GM19238 (cell line): ENCODE measurements around the gene JADE2.

ENCODE experiments used
- DNase-seq: peaks from one replicate; pipeline ENCODE4 v3.0.0; 2011; ENCODE audit warnings: low spot score; ENCODE audit not compliant: insufficient read length

JADE2 gene

GRCh38 chr5:134568761-134569695 is 43.6 kb downstream of the JADE2 start:
- DNase-seq, result no peak

DNA sequence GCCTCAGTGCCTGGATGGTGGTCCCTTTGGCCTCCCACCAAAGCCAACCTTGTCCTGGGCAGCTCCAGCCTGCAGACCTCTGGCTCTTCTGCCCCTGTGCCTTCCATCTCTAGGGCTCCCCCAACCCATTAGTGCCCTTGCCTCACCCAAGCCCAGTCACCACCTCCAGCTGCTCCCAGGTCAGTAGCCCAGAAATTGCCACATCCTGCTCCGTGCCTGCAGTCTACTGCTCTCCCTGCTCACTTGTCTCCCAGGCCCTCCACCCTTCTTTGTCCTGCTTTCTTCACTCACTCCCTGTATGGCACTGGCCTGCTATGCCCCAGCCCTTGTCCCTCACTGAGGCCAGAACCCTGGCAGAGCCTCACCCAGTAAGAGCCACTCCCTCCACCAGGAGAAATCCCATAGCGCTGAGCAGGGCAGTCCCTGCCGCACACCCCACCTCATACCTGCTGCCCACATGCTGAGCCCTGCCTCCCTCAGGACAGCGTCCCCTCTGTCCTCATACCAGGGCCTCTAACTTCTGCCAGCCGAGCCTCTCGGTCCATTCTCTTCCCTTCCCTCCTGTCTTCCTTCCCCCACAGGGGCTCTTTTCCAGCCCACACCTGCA is 44.4 kb downstream of the JADE2 start:
- DNase-seq, result no peak

DNA sequence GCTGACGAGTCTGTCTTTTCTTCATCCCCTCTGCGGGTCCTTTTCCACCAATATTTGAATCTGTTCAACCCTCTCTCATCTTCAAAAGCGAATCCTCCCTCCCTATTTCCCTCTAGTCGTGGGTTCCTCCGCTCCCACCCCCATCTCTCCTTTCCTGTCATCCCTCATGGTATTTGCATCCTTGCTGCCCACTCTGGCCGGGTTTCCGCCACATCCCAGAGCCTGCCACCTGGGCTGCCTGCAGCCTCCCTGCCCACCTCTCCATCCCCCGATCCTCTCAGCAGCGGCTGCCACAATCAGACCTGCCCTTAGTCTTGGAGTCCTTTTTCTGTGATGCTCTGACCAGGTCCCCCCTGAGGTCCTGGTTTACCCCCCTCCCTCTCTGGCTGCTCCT is 44.9 kb downstream of the JADE2 start:
- DNase-seq, result no peak

GRCh38 chr5:134570886-134571285 is 45.4 kb downstream of the JADE2 start:
- DNase-seq, result no peak

DNA sequence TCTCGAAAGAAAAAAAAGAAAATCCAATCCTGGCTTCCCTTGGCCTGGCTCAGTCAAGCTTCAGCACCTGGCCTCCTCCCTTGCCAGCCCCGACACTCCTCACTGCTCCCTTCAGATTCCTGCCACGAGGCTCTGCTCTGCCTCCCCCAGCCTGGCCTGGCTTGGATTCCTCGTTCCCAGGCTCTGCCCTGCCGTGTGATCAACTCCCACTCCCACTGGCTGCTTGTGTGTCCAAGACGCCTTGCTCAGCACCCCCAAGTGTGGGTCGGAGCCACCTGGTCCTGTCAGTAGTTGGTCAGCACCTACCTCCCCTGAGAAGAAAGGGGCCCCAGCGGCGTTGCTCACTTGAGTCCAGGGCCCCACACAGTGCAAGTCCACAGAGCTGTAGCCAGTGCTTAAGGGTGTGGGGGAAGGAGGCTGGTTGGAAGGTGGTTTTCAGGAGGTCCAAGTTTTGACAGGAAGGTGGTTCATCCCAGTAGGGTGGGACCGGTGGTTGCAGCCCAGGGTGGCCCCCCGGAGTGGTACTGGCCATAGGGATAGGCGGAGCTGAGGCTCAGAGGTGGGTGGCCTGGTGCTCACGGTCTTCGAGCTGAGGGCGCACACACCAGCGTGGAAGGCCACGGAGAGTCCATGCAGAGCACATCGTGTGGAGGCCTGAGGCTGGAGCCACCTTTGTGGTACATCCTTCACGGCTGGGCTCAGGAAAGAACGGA is 46.4 kb downstream of the JADE2 start:
- no peak for DNase-seq

- no peak for DNase-seq
These were observed 47.3 kb downstream of the JADE2 start for GRCh38 chr5:134572811-134573210.

- no peak for DNase-seq
These were observed 49.1 kb downstream of the JADE2 start for GRCh38 chr5:134574521-134574920.

DNA sequence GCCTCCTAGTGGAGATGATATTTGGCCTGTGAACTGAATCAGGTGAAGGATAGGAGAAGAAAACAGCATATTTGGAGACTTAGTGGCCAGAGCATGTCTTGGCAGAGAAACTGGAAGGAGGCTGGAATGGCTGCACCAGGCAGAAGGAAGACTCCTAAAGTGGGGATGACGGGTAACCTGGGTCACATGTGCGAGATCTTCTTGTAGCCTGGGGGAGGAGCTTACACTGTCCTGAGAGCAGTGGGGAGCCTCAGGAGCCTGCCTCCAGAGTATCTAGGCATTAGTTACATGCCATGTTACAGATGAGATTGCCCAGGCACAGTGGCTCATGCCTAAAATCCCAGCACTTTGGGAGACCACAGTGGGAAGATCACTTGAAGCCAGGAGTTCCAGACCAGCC is 49.8 kb downstream of the JADE2 start:
- DNase-seq, result no peak

DNA sequence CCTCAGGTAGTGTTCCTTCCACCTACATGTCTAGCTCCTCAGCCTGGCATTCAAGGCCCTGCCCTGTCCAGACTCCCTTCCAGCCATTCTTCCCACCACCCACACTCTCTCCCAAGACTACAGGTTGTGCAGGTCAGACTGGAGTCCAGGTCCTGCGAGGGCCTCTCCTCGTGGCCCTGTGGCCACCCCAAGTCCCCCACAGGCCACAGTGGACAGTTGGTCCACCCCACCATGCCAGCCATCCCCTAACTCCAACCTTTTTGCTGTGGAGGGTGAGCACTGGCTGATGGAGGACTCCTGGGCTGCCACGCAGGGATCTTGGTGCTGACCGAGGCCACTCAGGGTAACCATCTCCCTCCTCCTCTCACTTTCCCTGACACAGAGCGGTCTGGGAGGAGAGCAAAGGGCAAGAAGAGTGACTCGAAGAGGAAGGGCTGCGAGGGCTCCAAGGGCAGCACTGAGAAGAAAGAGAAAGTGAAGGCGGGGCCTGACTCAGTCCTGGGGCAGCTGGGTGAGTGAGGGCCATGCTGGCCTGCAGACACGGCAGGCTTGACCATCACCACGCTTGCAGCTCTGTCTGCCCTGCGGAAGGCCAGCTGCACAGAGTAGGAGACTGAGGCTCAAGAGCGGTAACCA is 51.0 kb downstream of the JADE2 start:
- DNase-seq, result no peak

GRCh38 chr5:134577022-134577795 is 51.7 kb downstream of the JADE2 start:
- DNase-seq, result no peak

GRCh38 chr5:134577796-134578577 is 52.5 kb downstream of the JADE2 start:
- DNase-seq, result peak; percentile 82

- no peak for DNase-seq
These were observed 53.3 kb downstream of the JADE2 start for GRCh38 chr5:134578578-134579283.

DNA sequence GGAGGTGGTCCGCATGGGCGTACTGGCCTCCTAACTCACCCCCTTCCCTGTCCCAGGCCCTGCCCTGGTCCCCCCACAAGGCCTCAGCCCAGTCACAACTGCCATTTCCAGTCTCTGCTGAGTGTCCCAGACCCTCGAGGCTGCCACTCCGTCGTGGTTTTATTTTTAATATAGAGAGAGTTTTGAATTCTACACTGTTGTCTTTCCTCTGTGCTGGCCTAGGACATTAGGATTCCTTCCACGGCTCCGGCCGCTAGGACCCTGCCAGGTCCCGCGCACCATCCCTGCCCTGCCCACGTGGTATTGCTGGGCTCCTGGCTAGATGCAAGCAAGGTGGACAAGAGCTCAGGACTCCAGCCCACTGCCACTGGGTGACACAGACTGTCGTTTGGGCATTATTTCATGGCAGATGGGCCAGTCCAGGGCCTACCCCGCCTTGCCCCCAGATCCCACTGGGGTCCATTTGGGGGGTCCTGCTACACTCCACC is 53.9 kb downstream of the JADE2 start:
- no peak for DNase-seq

DNA sequence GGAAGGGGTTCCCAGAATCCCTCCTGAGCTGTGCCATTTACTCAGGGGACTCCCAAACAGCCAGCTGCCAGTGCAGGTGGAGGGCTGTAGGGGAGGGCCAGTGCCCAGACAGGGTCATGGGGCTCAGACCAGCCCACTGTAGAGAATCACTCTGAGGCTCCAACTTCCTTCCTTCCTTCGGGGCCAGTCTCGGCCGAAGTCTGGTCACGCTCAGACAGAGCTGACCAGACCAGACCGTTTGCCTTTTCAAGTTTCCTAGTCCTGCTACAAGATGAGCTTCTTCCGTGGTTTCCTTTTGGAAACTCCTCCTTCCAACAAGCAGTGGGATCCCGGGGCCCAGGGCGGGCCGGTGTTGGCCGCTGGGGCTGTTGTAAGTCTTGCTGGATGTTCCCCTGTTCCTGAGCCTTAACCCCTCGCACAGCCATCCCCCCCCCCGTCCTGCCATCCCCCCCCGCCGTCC is 54.6 kb downstream of the JADE2 start:
- DNase-seq, result no peak

- no peak for DNase-seq
These were observed 55.9 kb downstream of the JADE2 start for GRCh38 chr5:134581241-134581981.

GRCh38 chr5:134582281-134582680 is 56.8 kb downstream of the JADE2 start:
- DNase-seq, result no peak

GRCh38 chr5:134582941-134583340 is 57.5 kb downstream of the JADE2 start:
- DNase-seq, result no peak

- no peak for DNase-seq
These were observed 58.3 kb downstream of the JADE2 start for GRCh38 chr5:134583766-134584165.

DNA sequence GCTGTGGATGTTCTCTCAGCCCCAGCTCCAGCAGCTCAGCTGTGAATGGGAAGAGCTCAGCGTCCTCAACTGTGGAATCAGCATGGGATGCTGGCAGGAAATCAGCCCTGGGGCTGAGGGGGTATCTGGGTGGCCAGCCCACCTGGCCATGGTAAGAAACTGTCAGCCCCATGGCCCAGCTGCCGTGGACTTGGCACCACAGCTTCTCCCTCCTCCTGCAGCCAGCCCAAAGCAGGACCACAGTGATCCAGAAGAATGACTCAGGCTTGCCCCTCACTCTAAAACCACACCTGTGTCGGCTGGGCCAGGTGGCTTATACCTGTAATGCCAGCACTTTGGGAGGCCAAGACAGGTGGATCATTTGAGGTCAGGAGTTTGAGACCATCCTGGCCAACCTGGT is 59.2 kb downstream of the JADE2 start:
- DNase-seq, result no peak
